Activated T-helper 2 cell treated with anti-CD3 and anti-CD28 coated beads, Interferon-gamma antibody, Interleukin-2, Interleukin-4, amounts not matched to agents 10 μg/mL and 5 μg/mL and 100 μg/mL, durations not matched to agents 14 hours and 24 hours and 36 hours (primary cell): ENCODE results near the gene CHST1. TPM values are rescaled to one million over a fixed set of nuclear protein-coding genes. Genes with fewer than 3 reads are reported as not detected.

Experiments used
- DNase-seq: peaks from one replicate; pipeline ENCODE4 v3.0.0; 2021; ENCODE audit warnings: low spot score
- H3K27ac Mint-ChIP-seq: one replicate; pipeline ENCODE4 v1.8.0; 2021; ENCODE audit warnings: mixed read lengths
- H3K27me3 Mint-ChIP-seq: one replicate; pipeline ENCODE4 v1.8.0; 2021; ENCODE audit warnings: low read depth, mixed read lengths
- H3K36me3 Mint-ChIP-seq: one replicate; pipeline ENCODE4 v1.8.0; 2021; ENCODE audit warnings: low read depth, mixed read lengths
- H3K4me1 Mint-ChIP-seq: one replicate; pipeline ENCODE4 v1.8.0; 2021; ENCODE audit warnings: low read depth, mixed read lengths
- H3K4me3 Mint-ChIP-seq: one replicate; pipeline ENCODE4 v1.8.0; 2021; ENCODE audit warnings: low read depth, mild to moderate bottlenecking, moderate library complexity, mixed read lengths
- H3K9me3 Mint-ChIP-seq: one replicate; pipeline ENCODE4 v1.8.0; 2021; ENCODE audit warnings: mixed read lengths
- intact Hi-C: fragments of 100-400 bp; cut with micrococcal nuclease; formaldehyde crosslinking; loops from one replicate; pipeline ENCODE4 v1.15.1; 2023
- total RNA-seq: library from RNA; stranded (reverse); gene quantifications from 2 replicates; pipeline ENCODE4 v1.2.3, GENCODE V29; 2022

CHST1 gene
- total RNA-seq, 1 donor from 2014 or later = 0.34 TPM

- Mint-ChIP-seq H3K36me3 (no peaks in the 10 kb centered on the region), H3K4me1 (peaks cover 4% of the 10 kb centered on the region), H3K27me3 (peaks cover 47% of the 10 kb centered on the region), H3K4me3 (no peak overlapping the region), H3K27ac (no peak overlapping the region), H3K9me3 (no peaks in the 10 kb centered on the region)
- DNase-seq = no peak
- intact Hi-C loops = no loop called here
These were observed 3.9 kb downstream of the CHST1 start for GRCh38 chr11:45661439-45662055.

DNA sequence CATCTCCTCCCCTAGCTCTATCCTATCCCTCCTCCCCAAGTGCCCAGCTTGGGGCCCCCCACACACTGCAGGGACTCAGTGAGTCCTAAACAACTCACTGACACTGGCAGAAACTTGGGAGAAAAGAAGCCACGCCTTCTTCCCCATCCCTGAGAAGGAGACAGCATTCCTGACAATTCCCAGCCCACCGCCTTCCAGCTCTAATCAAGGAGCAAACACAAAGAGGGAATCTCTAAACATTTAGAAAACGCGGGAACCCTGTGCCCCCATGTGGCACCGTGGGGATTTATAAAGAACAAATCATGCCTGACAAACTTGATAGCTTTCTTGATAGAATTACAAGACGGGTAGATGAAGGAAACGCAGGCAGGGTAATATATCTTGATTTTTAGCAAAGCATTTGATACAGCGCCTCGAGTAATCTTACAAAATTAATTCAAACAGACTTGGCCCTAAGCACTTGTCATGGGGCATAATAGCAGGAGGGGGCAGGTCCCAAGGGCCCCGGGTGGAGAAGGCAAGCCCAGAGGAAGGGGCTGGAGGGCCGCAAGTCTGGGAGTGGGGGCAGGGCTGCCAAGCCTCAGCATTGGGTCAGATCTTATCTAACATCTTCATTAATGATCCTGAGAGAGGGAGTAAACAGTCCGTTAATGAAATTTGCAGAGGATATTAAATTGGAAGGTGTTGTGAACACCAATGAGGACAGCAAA is 4.5 kb downstream of the CHST1 start:
- H3K36me3 Mint-ChIP-seq = no peaks in the 10 kb centered on the region
- H3K27me3 Mint-ChIP-seq = peaks cover 43% of the 10 kb centered on the region
- intact Hi-C loops = no loop called here
- H3K4me3 Mint-ChIP-seq = no peak overlapping the region
- no peaks in the 10 kb centered on the region for H3K9me3 Mint-ChIP-seq
- H3K4me1 Mint-ChIP-seq = peaks cover 4% of the 10 kb centered on the region
- no peak for DNase-seq
- no peak overlapping the region for H3K27ac Mint-ChIP-seq

- DNase-seq = no peak
- peaks cover 42% of the 10 kb centered on the region for H3K27me3 Mint-ChIP-seq
- peaks cover 8% of the 10 kb centered on the region for H3K4me1 Mint-ChIP-seq
- no peak overlapping the region for H3K27ac Mint-ChIP-seq
- intact Hi-C loops = loop anchor here (5.0 kb wide), 1 partner anchor 113 kb away; no protein-coding TSS in a partner anchor
- no peaks in the 10 kb centered on the region for H3K36me3 Mint-ChIP-seq
- H3K9me3 Mint-ChIP-seq = no peaks in the 10 kb centered on the region
- no peak overlapping the region for H3K4me3 Mint-ChIP-seq
These were observed 5.6 kb downstream of the CHST1 start for GRCh38 chr11:45659818-45660160.

GRCh38 chr11:45659031-45659817 is 6.2 kb downstream of the CHST1 start:
- intact Hi-C loops = loop anchor here (5.0 kb wide), 1 partner anchor 113 kb away; no protein-coding TSS in a partner anchor
- Mint-ChIP-seq H3K27ac (no peak overlapping the region), H3K36me3 (no peaks in the 10 kb centered on the region), H3K4me1 (peaks cover 8% of the 10 kb centered on the region), H3K9me3 (no peaks in the 10 kb centered on the region), H3K4me3 (no peak overlapping the region), H3K27me3 (peaks cover 42% of the 10 kb centered on the region)
- no peak for DNase-seq

GRCh38 chr11:45658292-45658991 is 7.0 kb downstream of the CHST1 start:
- DNase-seq = no peak
- intact Hi-C loops = loop anchor here (5.0 kb wide), 1 partner anchor 114 kb away; no protein-coding TSS in a partner anchor
- Mint-ChIP-seq H3K27me3 (peaks cover 36% of the 10 kb centered on the region), H3K27ac (no peak overlapping the region), H3K4me1 (peaks cover 8% of the 10 kb centered on the region), H3K4me3 (no peak overlapping the region), H3K36me3 (no peaks in the 10 kb centered on the region), H3K9me3 (no peaks in the 10 kb centered on the region)

- H3K4me3 Mint-ChIP-seq = no peak overlapping the region
- intact Hi-C loops = loop anchor here (5.0 kb wide), 1 partner anchor 115 kb away; no protein-coding TSS in a partner anchor
- H3K36me3 Mint-ChIP-seq = no peaks in the 10 kb centered on the region
- peaks cover 30% of the 10 kb centered on the region for H3K27me3 Mint-ChIP-seq
- no peak for DNase-seq
- H3K4me1 Mint-ChIP-seq = peaks cover 6% of the 10 kb centered on the region
- no peaks in the 10 kb centered on the region for H3K9me3 Mint-ChIP-seq
- H3K27ac Mint-ChIP-seq = no peak overlapping the region
These were observed 7.7 kb downstream of the CHST1 start for GRCh38 chr11:45657496-45658260.

GRCh38 chr11:45655831-45656230 is 9.6 kb downstream of the CHST1 start:
- no peak for DNase-seq
- H3K27me3 Mint-ChIP-seq = peaks cover 14% of the 10 kb centered on the region
- H3K36me3 Mint-ChIP-seq = no peaks in the 10 kb centered on the region
- no peak overlapping the region for H3K27ac Mint-ChIP-seq
- peaks cover 6% of the 10 kb centered on the region for H3K4me1 Mint-ChIP-seq
- H3K4me3 Mint-ChIP-seq = no peak overlapping the region
- intact Hi-C loops = loop anchor here (1.0 to 5.0 kb wide), 2 partner anchors 116 to 285 kb away; no protein-coding TSS in a partner anchor
- no peaks in the 10 kb centered on the region for H3K9me3 Mint-ChIP-seq

DNA sequence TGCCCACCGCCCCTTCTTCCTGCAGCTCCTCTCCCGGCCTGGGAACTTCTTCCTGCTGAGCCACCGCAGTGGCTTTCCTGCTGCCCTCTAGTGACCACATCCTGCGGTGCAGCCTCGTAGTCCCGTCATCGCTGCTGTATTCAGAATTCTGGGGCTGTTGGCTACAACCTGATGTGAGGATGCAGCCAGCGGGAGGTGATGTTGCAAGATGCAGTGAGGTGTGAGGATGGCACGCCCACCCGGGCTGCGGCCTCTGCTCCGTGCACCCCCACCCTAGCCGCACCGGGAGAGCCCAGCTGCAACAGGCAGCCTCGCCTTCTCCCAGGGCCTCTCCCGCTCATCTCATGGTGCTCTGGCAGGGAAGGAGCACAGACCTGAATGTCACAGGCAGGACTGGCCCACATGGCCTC is 10.1 kb downstream of the CHST1 start:
- Mint-ChIP-seq H3K27ac (no peak overlapping the region), H3K4me3 (no peak overlapping the region), H3K27me3 (peaks cover 11% of the 10 kb centered on the region), H3K36me3 (no peaks in the 10 kb centered on the region), H3K4me1 (peaks cover 6% of the 10 kb centered on the region), H3K9me3 (no peaks in the 10 kb centered on the region)
- intact Hi-C loops = loop anchor here (1.0 to 5.0 kb wide), 2 partner anchors 117 to 284 kb away; no protein-coding TSS in a partner anchor
- peak; percentile 40 for DNase-seq

GRCh38 chr11:45655012-45655283 is 10.5 kb downstream of the CHST1 start:
- H3K36me3 Mint-ChIP-seq = no peaks in the 10 kb centered on the region
- intact Hi-C loops = loop anchor here (1.0 to 5.0 kb wide), 2 partner anchors 117 to 284 kb away; no protein-coding TSS in a partner anchor
- DNase-seq = no peak
- H3K27ac Mint-ChIP-seq = no peak overlapping the region
- peaks cover 6% of the 10 kb centered on the region for H3K4me1 Mint-ChIP-seq
- no peaks in the 10 kb centered on the region for H3K9me3 Mint-ChIP-seq
- H3K27me3 Mint-ChIP-seq = peaks cover 7% of the 10 kb centered on the region
- no peak overlapping the region for H3K4me3 Mint-ChIP-seq

DNA sequence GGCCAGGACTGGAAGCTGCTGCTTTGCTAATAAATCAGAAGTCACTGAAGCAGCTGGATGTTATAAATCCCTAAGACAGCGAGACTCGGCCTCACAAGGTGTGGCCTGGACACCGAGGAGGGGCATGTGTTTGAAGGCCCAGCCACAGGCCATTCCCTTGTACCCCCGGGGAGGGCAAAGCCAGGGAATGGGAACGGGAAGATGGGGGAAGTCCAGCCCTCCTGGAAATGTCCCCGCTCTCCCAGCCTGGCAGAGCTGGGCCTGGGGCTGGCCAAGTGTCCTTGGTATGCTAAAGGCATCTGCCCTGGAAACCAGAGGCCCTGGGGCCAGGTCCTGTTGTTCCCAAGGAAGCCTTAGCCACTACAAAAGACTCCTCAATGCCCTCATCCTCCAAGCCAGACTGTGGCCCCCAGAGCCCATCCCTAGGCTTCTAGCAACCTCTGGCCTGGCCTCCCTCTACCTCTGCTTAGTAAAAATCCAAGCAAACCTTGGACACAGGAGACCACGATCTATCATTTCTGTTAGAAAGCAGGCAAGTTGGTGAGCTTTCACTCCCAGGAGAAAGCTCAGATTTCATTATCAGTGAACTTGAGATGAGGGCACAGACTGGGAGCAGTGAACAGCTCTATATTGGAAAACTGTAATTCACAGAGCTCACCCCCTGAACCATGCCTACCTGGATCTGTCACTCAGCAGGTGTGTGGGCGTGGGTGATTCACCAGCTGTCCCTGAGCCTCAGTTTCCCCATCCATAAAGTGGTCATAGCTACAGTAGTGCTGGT is 11.0 kb downstream of the CHST1 start:
- Mint-ChIP-seq H3K4me1 (peaks cover 6% of the 10 kb centered on the region), H3K27ac (no peak overlapping the region), H3K36me3 (no peaks in the 10 kb centered on the region), H3K27me3 (peaks cover 4% of the 10 kb centered on the region), H3K4me3 (no peak overlapping the region), H3K9me3 (no peaks in the 10 kb centered on the region)
- intact Hi-C loops = loop anchor here (1.0 to 5.0 kb wide), 2 partner anchors 118 to 283 kb away; no protein-coding TSS in a partner anchor
- DNase-seq = no peak

- Mint-ChIP-seq H3K27me3 (peaks cover 4% of the 10 kb centered on the region), H3K4me3 (no peak overlapping the region), H3K36me3 (no peaks in the 10 kb centered on the region), H3K9me3 (no peaks in the 10 kb centered on the region), H3K27ac (no peak overlapping the region), H3K4me1 (peaks cover 6% of the 10 kb centered on the region)
- DNase-seq = no peak
- intact Hi-C loops = no loop called here
These were observed 12.1 kb downstream of the CHST1 start for GRCh38 chr11:45653277-45653676.
